ENCODE data around the gene DMC1. TPM values are rescaled to one million over a fixed set of nuclear protein-coding genes. Genes with fewer than 3 reads are reported as not detected.
A peak's percentile ranks its signal among the peaks of the same experiment; 100 is the strongest.
"Not testable (repeated sequence)": the region's sequence is repeated elsewhere in the genome, so short reads cannot be mapped to it uniquely, and the experiment has no call there.

DMC1 gene, protein sequence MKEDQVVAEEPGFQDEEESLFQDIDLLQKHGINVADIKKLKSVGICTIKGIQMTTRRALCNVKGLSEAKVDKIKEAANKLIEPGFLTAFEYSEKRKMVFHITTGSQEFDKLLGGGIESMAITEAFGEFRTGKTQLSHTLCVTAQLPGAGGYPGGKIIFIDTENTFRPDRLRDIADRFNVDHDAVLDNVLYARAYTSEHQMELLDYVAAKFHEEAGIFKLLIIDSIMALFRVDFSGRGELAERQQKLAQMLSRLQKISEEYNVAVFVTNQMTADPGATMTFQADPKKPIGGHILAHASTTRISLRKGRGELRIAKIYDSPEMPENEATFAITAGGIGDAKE
- total RNA-seq: 2.2 and 3.0 TPM in 2 replicates
- long read RNA-seq, partial matches to known transcripts: 2 of 4 reads
- long read RNA-seq, other reads (novel, unspliced or antisense): 2 of 4 reads

DNA sequence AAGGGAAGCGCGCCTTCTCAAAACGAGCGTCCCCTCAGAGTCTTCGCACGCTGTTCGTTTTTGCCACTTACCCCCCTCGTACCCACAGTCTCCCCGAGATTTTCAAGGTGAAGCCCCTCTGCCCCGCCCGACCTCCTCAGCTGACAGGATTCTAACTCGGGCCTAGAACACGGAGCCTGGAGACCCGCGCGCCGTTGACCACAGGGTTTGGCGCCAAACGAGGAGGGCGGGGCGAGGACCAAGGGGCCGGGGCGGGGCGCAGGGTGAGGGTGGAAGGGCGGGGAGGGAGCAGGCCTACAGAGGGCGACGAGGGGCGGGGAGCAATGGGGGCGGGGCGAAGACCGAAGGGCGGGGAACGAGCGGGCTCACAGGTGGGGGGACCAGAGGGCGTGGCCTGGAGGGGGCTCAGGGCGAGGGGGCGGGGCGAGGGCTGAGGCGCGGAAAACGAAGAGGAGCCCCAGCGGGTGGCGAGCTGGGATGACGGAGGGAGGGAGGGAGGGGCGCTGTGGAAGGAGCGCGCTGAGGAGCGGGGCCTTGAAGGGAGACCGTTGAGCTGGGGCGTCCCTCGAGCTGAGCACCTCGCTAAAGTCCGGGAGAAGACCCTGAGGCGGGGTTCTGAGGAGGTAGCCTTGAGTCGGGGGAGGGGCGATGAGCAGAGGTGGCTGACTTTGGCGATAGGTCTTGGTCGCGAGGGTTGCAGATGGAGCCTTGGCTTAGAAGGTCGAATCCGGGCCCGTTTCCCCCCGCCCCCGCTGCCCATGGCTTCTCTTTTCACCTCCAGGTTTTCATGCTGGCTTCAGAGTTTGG, at the start of gene DMC1:
TSS of gene DMC1 (minus strand) at position 212 of the 807 bp plus-strand sequence. CDS start 1,927 bp downstream, outside the sequence.
- peak; percentile 88 for DNase-seq (ENCODE audit: low spot score, unreplicated experiment)
- H3K36me3 Mint-ChIP-seq (ENCODE audit: insufficient read depth): no peaks in the 10 kb centered on the region
- H3K4me1 Mint-ChIP-seq (ENCODE audit: low read depth): peaks cover 24% of the 10 kb centered on the region
- peak within 1 kb of the TSS; percentile 83 for H3K4me3 Mint-ChIP-seq (ENCODE audit: low read depth)
- TF ChIP-seq, protein P1, sequence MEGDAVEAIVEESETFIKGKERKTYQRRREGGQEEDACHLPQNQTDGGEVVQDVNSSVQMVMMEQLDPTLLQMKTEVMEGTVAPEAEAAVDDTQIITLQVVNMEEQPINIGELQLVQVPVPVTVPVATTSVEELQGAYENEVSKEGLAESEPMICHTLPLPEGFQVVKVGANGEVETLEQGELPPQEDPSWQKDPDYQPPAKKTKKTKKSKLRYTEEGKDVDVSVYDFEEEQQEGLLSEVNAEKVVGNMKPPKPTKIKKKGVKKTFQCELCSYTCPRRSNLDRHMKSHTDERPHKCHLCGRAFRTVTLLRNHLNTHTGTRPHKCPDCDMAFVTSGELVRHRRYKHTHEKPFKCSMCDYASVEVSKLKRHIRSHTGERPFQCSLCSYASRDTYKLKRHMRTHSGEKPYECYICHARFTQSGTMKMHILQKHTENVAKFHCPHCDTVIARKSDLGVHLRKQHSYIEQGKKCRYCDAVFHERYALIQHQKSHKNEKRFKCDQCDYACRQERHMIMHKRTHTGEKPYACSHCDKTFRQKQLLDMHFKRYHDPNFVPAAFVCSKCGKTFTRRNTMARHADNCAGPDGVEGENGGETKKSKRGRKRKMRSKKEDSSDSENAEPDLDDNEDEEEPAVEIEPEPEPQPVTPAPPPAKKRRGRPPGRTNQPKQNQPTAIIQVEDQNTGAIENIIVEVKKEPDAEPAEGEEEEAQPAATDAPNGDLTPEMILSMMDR (IDR thresholded peaks at IDR 0.05; ENCODE audit: unreplicated experiment): no peak
- peak within 1 kb of the TSS; percentile 94 for H3K27ac Mint-ChIP-seq
- no peaks in the 10 kb centered on the region for H3K9me3 Mint-ChIP-seq (ENCODE audit: low read depth)
- peaks cover 12% of the 10 kb centered on the region for H3K27me3 Mint-ChIP-seq

DNA sequence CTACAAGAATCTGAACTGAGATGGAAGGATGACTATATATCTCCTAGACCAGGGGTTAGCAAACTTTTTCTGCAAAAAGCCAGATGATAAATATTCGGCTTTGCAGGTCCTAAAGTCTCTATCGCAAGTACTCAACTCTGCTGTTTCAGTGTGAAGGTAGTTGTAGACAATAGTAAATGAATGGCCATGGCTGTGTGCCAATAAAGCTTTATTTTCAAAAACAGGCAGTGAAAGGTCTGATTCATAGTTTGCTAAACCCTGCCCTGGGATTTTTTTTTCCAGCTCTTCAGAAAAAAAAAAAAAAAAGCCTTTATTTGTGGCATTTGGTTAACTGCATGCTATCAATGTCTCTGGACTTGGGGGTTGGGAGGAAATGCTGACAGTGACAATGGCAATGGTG, 48.7 kb upstream of the DMC1 start:
- H3K4me1 Mint-ChIP-seq (ENCODE audit: low read depth): no peaks in the 10 kb centered on the region
- no peak for DNase-seq (ENCODE audit: low spot score, unreplicated experiment)
- TF ChIP-seq, protein P1 (IDR thresholded peaks at IDR 0.05; ENCODE audit: unreplicated experiment): no peak
- H3K36me3 Mint-ChIP-seq (ENCODE audit: insufficient read depth): peaks cover 36% of the 10 kb centered on the region
- peaks cover 6% of the 10 kb centered on the region for H3K9me3 Mint-ChIP-seq (ENCODE audit: low read depth)
- H3K4me3 Mint-ChIP-seq (ENCODE audit: low read depth): no peak overlapping the region
- no peak overlapping the region for H3K27ac Mint-ChIP-seq
- no peaks in the 10 kb centered on the region for H3K27me3 Mint-ChIP-seq

DNA sequence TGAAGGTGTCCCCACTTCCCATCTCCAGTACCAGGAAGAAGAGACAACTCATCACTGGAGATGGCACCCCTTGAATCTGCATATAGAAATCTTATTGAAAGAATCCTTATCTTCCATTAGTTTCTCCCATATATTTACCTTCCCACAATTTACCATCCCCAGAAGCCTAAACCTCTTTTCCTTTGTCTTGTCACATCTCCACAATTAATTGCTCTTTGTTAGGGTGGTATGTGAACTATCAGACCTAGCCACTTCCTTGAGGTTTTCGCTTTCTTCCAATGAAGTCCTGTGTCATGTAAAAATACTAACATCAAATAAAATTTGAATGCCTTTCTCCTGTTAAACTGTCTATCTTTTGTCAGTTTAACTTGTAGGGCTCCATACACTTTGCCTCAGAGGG, 48.3 kb upstream of the DMC1 start:
- peaks cover 6% of the 10 kb centered on the region for H3K9me3 Mint-ChIP-seq (ENCODE audit: low read depth)
- TF ChIP-seq, protein P1 (IDR thresholded peaks at IDR 0.05; ENCODE audit: unreplicated experiment): no peak
- no peaks in the 10 kb centered on the region for H3K27me3 Mint-ChIP-seq
- H3K4me3 Mint-ChIP-seq (ENCODE audit: low read depth): no peak overlapping the region
- no peak overlapping the region for H3K27ac Mint-ChIP-seq
- peaks cover 39% of the 10 kb centered on the region for H3K36me3 Mint-ChIP-seq (ENCODE audit: insufficient read depth)
- H3K4me1 Mint-ChIP-seq (ENCODE audit: low read depth): no peaks in the 10 kb centered on the region
- no peak for DNase-seq (ENCODE audit: low spot score, unreplicated experiment)

DNA sequence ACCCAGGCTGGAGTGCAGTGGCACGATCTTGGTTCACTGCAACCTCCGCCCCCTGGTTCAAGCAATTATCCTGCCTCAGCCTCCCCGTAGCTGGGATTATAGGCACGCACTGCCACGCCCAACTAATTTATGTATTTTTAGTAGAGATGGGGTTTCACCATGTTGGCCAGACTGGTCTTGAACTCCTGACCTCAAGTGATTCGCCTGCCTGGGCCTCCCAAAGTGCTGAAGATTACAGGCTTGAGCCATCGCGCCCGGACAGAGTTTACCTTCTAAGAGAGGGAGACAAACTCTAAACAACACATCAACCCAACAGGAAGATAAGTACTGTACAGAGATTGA, 45.1 kb upstream of the DMC1 start:
- H3K4me1 Mint-ChIP-seq (ENCODE audit: low read depth); H3K27me3 Mint-ChIP-seq; DNase-seq (ENCODE audit: low spot score, unreplicated experiment); H3K4me3 Mint-ChIP-seq (ENCODE audit: low read depth); H3K9me3 Mint-ChIP-seq (ENCODE audit: low read depth); H3K27ac Mint-ChIP-seq: not testable (repeated sequence)
- peaks cover 49% of the 10 kb centered on the region for H3K36me3 Mint-ChIP-seq (ENCODE audit: insufficient read depth)

DNA sequence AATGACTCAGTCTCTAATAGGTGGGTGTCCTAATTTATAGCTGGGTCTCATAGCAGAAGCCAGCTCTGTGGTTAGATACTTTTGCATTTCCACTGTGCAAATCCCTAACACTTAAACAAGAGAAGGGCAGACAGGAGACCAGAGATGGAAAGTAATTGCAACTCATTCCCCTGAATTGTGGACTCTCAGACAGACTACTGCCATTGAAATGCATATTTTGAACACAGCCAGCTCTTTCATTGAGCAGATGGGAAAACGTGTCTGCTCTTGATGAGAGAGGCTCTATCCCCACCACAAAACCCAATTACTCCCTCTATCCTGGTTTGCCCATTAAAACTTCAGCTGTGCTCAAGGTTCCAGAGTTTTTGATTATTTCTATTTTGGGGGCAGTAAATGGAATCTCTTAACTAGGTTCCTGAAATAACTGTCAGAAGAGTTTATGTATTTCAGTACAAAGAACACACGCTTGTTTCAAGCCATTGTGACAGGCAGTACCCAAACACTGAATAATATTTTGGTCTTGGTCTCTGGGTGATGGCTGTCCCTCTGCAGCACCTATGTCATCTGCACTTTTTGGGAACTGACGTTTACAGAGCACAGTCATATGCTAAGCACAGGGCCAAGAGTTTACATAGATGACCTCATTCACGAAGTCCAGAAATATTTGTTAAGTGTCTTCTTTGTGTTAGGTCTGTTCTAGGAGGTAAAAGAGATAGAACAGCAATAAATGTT, 44.5 kb upstream of the DMC1 start:
- Mint-ChIP-seq H3K36me3 (ENCODE audit: insufficient read depth) (peaks cover 45% of the 10 kb centered on the region), H3K4me1 (ENCODE audit: low read depth) (peaks cover 3% of the 10 kb centered on the region), H3K27me3 (no peaks in the 10 kb centered on the region), H3K27ac (no peak overlapping the region), H3K9me3 (ENCODE audit: low read depth) (peaks cover 6% of the 10 kb centered on the region), H3K4me3 (ENCODE audit: low read depth) (no peak overlapping the region)
- no peak for DNase-seq (ENCODE audit: low spot score, unreplicated experiment)
- TF ChIP-seq, protein P1 (IDR thresholded peaks at IDR 0.05; ENCODE audit: unreplicated experiment): no peak

All from progenitor cell of endocrine pancreas (in vitro differentiated cells).